ENCODE results near the gene KCND3. TPM values are rescaled to one million over a fixed set of nuclear protein-coding genes. Genes with fewer than 3 reads are reported as not detected.

KCND3 gene
- total and polyA plus RNA-seq, 2 experiments from 2014 or later = 0.10 to 0.18 TPM

GRCh38 chr1:111867868-111868440, 121.5 kb downstream of the KCND3 start:
- DNase-seq (ENCODE audit: low spot score) (no peak), ATAC-seq (no peak)
- H3K4me2 ChIP-seq = no peak overlapping the region
- Mint-ChIP-seq H3K4me1 (peaks cover 5% of the 10 kb centered on the region; the same call in 2 of the 3 replicates), H3K9me3 (no peaks in the 10 kb centered on the region), H3K36me3 (ENCODE audit: low read depth) (no peaks in the 10 kb centered on the region), H3K27me3 (ENCODE audit: insufficient read depth, low read depth, poor library complexity) (no peaks in the 10 kb centered on the region), H3K27ac (no peak overlapping the region), H3K4me3 (no peak overlapping the region)
- H3K9me2 ChIP-seq (ENCODE audit: insufficient read depth) = no peaks in the 10 kb centered on the region
- H4K20me1 ChIP-seq (replicated peaks; ENCODE audit: insufficient read depth) = no peaks in the 10 kb centered on the region
- no peaks in the 10 kb centered on the region for H3K36me3 ChIP-seq (ENCODE audit: insufficient read depth)
- H2AFZ ChIP-seq = no peak overlapping the region
- no peaks in the 10 kb centered on the region for H3K79me2 ChIP-seq (replicated peaks; ENCODE audit: insufficient read depth)
- no peaks in the 10 kb centered on the region for H3K4me1 ChIP-seq (ENCODE audit: insufficient read depth)
- TF ChIP-seq POLR2AphosphoS5 (IDR thresholded peaks at IDR 0.05; ENCODE audit: low read depth) (no peak), REST (IDR thresholded peaks at IDR 0.05; ENCODE audit: unreplicated experiment) (no peak), ZNF114 (CRISPR knock-in tag; IDR thresholded peaks at IDR 0.05) (no peak), NANOG (IDR thresholded peaks at IDR 0.05; ENCODE audit: borderline replicate concordance) (no peak), ETS1 (IDR thresholded peaks at IDR 0.05) (no peak), EZH2 (IDR thresholded peaks at IDR 0.05; ENCODE audit: low read depth, unreplicated experiment) (no peak), CTCF (conservative IDR thresholded peaks at IDR 0.05; ENCODE audit: low read depth in 2 of 2) (no peak), ZNF331 (CRISPR knock-in tag; IDR thresholded peaks at IDR 0.05; ENCODE audit: low read depth) (no peak), EZH2phosphoT487 (IDR thresholded peaks at IDR 0.05; ENCODE audit: unreplicated experiment) (no peak), JUNB (IDR thresholded peaks at IDR 0.05; ENCODE audit: unreplicated experiment) (no peak), ZNF462 (CRISPR knock-in tag; IDR thresholded peaks at IDR 0.05) (no peak), CREB1 (CRISPR knock-in tag; IDR thresholded peaks at IDR 0.05; ENCODE audit: low read depth) (no peak), STAT1 (IDR thresholded peaks at IDR 0.05; ENCODE audit: unreplicated experiment) (no peak)
- no peaks in the 10 kb centered on the region for H3K27me3 ChIP-seq (ENCODE audit: insufficient read depth)
- H3K27ac ChIP-seq (ENCODE audit: low read depth) = no peak overlapping the region
- H3F3A ChIP-seq (replicated peaks; ENCODE audit: low read depth) = no peaks in the 10 kb centered on the region
- no peak overlapping the region for H3K4me3 ChIP-seq
